Activated effector memory CD4-positive, alpha-beta T cell treated with anti-CD3 and anti-CD28 coated beads, Interleukin-2, amount 50 U/mL, for 16 hours (primary cell): ENCODE measurements around the gene SLC43A3.
"Not testable (repeated sequence)": the region's sequence is repeated elsewhere in the genome, so short reads cannot be mapped to it uniquely, and the experiment has no call there.

Source experiments
- DNase-seq: peaks from one replicate; pipeline ENCODE4 v3.0.0-alpha.2; 2020

SLC43A3 gene

DNA sequence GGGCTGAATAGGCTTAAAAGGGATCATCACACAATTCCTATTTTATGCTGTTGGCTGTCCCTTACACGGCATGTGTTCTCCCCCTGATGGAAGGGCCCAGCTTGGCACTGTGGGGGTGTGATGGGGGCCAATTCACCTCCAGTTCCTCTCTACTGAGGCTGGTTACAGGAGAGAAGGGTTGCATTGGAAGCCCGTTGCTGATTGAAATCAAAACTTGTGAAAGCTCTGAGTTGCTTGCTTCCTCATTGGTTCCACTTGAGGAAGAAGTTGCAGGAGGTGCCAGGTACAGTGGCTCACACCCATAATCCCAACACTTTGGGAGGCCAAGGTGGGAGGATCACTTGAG is 23.1 kb downstream of the SLC43A3 start:
- DNase-seq = no peak

DNA sequence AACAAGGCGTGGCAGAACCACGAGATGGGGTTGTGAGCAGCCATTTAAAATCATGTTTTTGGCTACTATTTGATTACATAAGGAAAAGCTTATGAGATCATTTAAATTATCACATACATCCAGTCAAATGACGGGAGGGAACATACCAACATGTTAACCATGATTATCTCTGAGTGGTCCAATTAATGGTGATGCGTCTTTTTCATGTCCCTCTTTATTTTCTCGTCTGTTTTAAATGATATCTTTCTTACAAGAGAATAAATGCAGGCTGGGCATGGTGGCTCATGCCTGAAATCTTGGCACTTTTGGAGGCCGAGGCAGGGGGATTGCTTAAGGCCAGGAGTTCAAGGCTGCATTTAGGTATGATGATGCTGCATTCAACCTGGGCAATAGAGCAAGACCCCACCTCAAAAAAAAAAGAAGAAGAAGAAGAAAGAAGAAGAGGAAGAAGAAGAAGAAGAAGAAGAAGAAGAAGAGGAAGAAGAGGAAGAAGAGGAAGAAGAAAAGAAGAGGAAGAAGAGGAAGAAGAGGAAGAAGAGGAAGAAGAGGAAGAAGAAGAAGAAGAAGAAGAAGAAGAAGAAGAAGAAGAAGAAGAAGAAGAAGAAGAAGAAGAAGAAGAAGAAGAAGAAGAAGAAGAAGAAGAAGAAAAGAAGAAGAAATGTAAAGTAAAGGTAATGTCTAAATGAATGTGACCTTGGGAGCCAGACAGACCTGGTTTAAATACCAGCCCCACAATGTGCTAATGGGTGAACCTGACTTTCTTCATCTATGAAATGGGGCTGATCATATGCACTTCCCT is 23.7 kb downstream of the SLC43A3 start:
- not testable (repeated sequence) for DNase-seq

DNA sequence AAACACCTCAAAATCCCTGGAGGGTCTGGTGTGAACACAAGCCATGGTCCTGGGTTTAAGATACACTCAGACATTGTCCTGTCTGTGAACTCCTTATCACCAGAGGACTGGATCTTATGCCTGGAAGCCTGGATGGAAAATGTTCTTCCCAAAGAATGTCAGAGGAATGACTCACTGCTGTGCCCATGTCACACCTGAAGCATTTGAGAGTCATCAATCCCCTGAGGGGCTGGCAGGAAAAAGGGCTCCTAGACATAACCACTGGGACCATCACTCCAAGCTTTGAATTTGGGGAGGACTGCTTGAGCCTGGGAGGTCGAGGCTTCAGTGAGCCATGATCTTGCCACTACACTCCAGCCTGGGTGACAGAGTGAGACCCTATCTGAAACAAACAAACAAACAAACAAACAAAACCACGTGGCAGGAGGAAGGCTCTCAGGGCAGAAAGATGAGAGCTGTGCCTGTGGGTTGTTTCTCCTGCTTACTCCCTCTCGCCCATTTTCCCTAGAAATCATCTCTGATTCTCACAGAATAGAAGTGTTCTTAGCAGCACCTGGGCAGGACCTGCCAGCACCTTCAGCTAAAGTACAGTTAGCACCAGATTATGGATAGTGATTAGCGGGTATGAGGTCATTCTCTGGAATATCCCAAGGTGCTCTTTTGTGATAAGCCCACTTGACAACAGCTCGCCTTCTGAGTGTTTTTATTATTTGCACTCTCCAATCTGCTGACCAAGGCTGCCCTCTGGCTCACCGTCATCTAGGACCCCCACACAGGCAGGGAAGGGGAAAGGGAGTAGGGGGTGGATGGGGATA is 24.5 kb downstream of the SLC43A3 start:
- DNase-seq = no peak

DNA sequence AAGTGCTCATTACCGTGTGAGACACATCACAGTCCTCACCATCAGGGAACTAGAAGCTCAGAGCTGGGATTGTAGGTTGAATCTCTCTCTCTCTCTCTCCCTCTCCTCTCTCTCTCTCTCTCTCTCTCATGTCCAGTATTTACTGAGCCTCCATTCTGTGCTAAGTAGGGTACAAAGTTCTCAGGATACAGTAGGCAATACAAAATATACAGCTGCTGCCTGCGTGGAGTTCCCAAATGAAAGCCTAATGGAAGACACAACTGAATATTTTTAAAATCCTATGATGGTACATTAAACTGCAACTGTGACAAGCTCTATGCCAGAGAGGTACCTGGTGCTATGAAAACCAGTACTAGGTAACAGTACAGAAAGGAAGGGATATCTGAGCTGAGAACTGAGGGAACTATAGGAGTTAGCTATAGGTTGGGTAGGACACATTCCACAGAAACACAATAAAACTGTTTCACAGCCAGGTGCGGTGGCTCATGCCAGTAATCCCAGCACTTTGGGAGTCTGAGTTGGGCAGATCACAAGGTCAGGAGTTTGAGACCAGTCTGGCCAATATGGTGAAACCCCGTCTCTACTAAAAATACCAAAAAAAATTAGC is 26.8 kb downstream of the SLC43A3 start:
- DNase-seq = no peak

DNA sequence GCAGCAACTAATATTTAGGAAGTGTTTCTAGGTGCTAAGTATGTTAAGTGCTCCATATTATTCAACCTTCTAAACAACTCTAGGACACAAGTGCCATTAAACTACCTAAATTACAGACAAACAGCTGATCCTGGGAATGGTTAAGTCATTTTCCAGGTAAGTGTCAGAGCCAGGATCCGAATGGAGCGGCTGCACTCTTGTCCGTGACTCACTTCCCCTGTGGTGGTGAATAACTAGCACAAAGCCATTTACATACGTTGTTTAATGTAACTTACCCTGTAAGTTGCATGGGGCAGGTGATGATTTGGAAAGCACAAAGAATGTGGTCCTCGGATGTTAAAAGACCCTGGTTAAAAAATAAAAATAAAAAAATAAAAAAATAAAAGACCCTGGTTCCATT is 27.7 kb downstream of the SLC43A3 start:
- no peak for DNase-seq

DNA sequence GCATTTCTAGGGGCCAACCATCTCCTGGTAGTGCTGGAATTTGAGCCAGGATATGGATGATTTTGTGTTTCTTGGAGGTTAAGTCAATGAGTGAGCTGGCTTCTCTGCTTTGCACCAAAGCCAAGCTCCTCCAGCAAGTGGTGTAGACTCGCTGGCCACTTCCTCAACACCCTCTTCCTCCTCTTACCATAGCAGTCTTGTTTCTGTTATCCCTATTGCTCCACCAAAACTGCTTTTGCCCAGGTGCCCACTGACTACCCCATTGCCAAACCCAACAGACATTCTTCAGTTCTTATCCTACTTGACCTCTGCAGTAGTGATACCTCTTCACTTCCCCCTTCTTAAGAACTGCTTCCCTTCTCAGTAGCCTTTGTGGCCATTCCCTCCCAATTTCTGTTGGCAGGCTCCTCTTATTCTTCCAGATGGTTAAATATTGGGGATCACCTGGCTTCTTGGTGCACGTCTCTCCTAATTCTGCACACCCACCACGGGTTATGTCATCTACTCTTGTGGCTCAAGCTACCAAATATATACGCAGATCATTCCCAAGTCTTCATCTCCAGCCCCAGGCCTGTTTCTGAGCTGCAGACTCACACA is 29.4 kb downstream of the SLC43A3 start:
- DNase-seq = no peak

DNA sequence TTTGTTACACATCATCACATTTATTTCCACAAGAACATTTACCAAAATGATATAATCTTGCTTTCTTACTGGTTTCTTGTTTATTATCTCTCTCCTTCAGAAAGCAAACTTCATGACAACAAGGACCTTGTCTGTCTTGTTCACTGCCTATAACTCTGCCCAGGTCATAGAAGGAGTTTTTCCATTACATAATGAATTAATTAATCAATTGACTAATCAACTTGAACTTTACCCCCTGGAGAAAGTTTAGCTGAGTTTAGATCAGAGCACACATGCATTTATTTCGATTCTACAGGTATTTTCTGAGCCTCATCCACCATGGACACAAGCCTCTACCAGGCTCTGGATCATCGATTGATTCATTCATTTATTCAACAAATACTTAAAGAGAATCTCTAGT is 30.2 kb downstream of the SLC43A3 start:
- DNase-seq = no peak

DNA sequence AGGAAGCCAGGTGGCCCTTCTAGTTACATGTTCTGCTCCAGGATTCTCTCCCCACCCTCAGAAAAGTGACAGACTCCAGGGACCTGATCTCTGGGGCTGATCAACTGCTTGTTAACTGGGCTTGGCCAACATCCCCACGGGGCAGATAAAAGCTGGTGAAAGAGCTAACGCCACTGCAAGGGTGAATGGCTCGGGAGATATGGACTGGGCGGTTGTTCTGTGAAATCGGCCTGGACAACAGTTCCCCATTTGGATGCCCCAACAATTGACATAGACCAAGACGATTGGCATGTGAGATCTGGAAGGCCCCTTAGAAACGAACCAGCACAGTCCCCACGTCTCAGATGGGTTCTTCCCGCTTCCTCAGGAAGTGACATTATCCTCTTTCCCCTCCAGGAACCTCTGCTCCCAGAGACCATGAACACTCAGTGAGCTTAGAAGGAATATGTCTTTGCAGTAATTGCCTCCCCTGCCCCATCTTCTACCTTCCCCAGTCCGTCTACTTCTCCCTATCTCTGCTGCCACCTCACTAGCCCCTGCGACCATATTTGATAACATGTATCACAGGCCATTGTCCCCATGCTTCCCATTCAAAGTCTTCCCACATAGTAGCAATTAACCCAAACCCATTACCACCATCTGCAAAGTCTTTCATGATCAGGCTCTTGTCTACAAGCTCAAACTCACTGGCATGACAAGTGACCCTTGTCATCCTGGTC is 30.9 kb downstream of the SLC43A3 start:
- DNase-seq = no peak

DNA sequence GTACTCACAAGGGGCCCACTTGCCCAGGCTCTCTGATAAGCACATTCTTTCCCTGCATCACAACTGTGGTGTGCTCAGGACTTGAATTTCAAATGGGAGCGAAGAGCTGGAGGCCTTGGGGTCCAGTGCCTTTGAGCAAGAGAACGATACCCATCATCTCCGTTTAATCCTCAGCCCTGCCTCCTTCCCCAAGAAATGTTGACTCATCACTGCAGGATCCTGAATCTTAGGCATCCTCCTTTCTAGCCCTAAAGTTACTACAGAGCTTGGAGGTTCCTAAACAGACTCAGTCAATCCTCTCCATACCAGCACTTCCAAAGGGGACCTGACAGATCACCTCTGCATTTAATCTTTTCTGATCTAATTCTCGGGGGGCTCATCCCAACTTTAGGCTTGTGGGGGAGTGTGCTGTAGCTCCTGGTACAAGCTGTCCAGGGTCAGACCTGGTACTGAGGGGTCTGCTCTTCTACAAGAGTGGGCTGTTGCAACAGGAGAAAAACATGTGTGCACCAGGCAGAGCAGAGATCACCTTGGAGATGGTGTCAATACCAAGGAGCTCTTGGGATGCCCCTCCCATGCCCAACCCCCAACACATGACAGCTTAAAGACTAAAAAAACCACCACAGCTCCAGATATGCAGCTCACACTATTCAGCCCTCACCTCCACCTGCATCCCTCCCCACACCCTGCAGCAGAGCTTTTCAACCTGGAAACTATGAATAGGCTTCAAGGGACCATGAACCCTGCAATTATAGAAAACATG is 32.5 kb downstream of the SLC43A3 start:
- no peak for DNase-seq

DNA sequence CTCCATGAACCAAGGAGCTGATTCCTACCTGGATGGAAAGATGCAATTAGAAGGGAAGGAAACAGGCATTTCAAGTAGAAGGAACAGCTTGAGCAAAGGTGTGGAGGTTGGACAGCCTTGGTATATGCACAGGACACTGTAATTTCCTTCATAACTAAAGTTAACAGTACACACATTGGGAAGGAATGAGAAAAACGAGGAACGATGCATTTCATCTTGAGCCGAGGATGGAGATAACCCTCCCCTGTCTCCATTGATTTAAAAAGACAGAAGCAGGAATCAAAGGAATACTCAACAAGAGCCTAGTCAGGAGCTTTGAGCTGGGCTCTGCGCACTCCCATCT is 34.2 kb downstream of the SLC43A3 start:
- no peak for DNase-seq

DNA sequence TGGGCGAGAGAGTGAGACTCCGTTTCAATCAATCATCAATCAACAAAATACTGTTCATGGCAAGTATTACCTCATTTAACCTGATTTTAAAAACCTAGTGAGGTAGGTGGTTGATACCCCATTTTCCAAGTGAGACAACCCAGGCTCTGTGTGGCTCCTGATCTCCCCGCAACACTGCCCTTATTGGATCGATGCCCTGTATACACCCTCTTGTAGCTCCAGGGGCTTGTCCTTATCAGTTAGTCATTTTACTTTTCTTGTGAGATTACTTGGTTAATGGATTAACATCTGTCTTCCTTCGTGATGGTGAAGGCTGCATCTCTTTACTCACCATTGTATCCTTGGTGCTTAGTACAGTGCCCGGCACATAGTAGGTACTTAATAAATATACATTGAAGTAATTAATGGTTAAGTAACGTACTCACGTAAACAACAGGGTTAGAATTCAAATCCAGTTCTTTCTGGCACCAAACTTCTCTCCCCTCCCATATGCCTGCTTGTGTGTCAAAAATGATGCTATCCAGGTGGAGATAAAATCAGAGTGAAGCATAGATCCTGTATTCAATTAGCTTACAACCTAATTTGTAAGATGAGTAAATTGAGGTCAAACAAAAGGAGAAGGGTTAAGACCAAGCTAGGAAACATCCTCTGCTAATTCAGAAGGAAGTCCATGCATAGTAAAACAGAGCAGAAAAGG is 34.7 kb downstream of the SLC43A3 start:
- no peak for DNase-seq

DNA sequence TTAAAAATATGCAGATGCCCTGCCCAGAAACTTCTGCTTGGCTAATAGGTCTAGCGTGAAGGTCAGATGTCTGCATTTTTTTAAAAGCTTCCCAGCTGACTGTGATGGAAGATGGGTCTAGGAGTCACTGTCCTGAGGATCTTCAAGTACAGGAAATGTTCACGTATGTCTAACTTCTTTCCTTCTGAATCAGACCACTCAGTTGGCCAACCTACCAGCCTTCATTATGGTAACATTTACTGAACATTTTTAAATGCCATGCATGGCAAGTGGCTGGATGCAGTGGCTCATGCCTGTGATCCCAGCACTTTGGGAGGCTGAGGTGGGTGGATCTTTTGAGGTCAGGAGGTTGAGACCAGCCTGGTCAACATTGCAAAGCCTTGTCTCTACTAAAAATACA is 35.4 kb downstream of the SLC43A3 start:
- DNase-seq = no peak

DNA sequence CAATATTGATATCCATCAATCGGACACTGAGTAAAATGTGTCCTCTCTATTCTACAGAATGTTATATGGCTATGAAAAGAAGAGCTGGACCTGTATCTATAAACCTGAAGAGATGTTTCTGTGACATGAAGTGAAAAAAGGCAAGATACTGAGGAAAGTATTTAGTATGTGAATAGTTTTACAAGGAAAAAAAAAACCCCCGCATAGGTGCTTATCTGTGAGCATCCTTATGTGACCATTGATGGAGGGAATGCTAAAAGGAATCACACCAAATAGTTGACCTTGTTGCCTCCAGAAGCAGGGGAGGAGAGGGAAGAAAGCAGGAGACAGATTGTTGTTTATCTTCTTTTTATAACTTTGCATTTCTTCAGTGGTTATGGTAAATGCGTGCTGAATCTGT is 35.8 kb downstream of the SLC43A3 start:
- DNase-seq = no peak

DNA sequence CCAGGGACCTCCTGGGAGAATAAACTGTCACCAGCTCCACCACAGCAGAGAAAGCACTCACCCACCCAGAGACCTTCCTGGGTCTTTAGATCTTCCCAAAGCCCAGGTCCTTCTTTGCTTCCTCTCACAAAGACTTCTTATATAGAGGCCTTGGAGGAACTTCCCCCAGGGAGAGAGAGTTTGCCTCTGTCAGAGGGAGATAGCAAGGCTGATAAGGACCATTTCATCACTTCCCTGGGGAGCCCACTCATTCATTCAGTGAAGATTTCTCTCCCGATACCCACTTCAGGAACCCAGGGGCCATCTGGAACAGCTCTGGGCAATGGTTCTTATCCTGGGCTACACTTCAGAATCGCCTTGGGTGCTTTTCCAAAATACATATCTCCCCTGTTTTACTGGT is 36.4 kb downstream of the SLC43A3 start, which contains the start of gene PRG2:
PRG2 (minus strand) TSS at position 116 of the 400 bp plus-strand sequence. CDS start 706 bp downstream, outside the sequence.
- DNase-seq = no peak

DNA sequence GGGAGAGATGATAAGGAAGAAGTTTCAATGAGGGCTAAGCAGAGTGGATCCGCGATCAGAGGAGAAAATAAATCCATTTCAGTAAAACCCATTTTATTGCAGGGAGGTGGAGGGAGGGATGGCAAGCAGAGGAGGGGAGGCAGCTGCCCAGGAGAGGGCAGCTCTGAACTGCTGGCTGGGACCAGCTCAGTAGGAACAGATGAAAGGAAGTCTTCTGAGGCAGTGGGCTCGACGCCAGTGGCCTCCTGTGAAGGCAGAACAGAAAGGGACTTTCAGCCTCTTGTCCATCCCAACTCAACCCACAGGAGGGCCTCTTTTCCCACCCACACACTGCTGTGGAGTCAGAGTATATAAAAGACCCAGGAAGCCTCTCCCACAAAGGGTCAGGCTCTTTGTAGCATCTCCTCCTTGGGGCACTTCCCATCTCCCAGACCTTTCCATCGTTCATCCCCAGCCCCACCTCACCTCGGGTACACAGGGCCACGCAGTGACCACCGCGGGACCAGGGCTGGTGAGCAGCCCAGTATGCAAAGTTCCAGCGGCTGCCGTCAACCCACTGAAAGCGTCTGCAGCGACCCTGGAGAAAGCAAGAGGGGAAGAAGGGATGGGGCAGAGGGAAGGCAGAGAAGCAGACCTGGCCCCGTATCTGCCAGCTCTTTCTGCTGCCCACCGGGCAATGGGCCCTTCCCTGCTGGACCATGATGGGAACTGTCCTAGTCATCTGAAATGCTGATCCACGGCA is 39.5 kb downstream of the SLC43A3 start:
- no peak for DNase-seq

DNA sequence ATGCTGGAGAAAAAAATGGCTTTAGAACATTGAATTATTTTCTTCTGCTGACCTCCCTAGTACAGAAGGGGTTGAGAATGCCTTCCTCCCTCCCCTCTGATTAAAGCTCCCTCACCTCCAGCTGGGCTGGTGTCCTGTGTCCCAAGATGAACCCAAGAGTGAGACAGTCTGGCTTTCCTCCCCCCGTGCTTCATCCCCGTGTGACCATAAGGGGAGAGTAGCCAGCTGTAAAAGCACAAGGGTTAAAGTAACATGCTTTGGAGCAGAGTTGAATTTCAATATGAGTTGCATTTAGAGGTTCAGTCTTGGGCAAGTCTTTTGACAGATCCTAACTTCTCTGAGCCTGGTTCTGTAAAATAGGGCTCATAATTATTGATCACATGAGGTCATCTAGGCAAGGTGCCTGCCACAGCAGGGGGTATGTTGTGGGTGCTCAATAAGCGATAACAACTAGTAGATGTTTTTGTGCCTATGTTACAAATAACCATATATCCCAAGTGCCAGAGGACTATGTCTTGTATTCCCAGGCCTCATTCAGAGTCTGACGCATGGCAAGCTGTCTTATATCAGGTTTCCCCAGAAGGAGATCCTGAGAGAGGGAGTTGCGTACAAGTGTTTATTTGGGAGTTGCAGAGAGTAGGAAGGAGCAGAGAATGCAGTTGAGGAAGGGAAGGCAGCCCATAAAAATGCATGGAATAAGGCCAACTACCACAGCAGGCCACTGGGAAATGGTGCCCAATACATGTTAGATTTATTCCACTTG is 40.6 kb downstream of the SLC43A3 start:
- DNase-seq = no peak

DNA sequence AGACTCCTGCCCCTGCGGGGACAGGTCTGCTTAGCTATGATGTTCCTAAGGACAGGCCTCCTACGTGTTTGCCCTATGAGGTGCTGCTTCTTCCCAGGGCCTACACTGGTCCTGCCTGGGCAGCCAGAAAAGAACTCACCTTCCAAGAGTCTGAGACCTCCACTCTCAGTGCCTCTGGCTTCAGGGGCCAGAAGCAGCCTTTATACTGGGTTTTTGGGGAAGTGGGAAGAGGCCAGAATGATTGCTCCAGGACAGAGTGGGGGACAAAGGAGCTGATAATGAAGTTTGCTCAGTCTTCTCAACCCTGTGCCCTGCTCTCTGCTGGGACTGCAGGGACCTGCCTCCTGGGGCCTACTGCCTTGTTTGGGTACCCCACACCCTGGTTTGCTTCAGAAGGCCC is 45.9 kb downstream of the SLC43A3 start, which contains the start of gene PRG3:
PRG3 (minus strand) TSS at position 176 of the 400 bp plus-strand sequence. CDS start 442 bp downstream, outside the sequence.
- no peak for DNase-seq

DNA sequence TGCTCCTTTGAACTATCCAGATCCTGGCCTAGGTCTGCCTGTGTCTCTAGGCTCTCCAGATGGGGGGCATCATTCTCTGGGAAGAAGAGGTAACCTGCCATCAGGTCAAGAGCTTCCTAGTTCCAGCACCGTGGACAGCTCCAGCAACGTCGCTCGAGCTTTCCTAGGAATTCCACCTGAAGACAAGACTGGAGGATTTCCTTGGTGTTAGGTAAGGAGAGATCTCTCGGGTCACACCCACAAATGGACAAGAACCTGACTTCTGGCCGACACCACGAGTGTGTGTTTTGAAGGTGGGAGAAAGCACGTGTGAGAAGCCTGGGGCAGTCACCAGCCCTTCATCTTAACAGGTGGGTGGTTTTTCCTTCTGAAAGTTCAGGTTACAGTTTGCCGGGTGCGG is 47.2 kb downstream of the SLC43A3 start:
- DNase-seq = no peak

DNA sequence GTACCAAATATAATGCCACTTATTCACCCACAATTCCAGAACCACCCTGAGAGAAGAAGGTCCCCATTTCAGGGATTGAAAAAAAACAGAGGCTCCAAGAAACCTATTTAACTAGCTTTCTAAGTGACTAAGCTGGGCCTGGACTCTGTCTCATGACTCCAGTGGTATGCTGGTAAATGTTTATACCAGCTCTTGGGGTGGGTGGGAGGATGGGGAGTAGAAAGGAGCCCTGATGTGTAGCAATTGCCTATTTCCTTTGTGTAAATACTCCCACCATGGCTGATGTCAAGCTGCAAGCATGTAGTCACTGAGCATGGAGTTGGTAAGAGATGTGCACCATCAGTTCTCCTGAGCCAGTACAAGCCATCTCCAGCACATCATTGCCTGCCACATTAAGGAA is 48.7 kb downstream of the SLC43A3 start:
- DNase-seq = no peak

DNA sequence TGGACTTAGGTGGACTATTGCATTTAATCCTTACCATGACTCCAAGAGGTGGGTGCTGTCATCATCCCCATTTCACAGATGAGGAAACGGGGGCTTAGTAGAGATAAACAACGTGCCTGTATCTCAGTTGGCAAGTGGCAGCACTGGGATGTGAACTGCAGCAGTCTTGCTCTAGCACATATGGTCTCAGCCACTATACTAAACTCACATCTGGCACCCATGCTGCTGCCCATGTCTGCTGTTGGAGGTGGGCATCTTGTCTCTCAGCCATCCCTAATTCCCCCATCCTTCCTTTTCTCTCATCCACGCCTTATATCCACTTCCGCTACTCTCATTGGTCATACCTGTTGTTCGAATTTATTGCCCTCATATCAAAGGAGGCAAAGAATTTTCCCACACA is 49.8 kb downstream of the SLC43A3 start:
- DNase-seq = no peak
